Keratinocyte (primary cell): ENCODE measurements around the gene SLC25A44.

ENCODE experiments used
- EZH2 ChIP-seq: IDR thresholded peaks from one replicate; pipeline ENCODE4 v1.6.1; 2012; ENCODE audit warnings: inconsistent platforms, mild to moderate bottlenecking, low read length, moderate library complexity
- TF ChIP-seq, protein P1 (sequence below), 3 experiments: IDR thresholded peaks in 1 of 3; conservative IDR thresholded peaks in 1 of 3; optimal IDR thresholded peaks in 1 of 3; 2 replicates in 2 of 3; 3 replicates in 1 of 3; pipeline versions ENCODE3 to v1.5.1; 2011; ENCODE audit warnings: low read length in 3 of 3, mild to moderate bottlenecking in 3 of 3, moderate library complexity in 2 of 3, control low read depth in 1 of 3, inconsistent platforms in 1 of 3; ENCODE audit not compliant: insufficient read depth in 2 of 3; ENCODE audit errors: extremely low read depth in 1 of 3

DNA sequence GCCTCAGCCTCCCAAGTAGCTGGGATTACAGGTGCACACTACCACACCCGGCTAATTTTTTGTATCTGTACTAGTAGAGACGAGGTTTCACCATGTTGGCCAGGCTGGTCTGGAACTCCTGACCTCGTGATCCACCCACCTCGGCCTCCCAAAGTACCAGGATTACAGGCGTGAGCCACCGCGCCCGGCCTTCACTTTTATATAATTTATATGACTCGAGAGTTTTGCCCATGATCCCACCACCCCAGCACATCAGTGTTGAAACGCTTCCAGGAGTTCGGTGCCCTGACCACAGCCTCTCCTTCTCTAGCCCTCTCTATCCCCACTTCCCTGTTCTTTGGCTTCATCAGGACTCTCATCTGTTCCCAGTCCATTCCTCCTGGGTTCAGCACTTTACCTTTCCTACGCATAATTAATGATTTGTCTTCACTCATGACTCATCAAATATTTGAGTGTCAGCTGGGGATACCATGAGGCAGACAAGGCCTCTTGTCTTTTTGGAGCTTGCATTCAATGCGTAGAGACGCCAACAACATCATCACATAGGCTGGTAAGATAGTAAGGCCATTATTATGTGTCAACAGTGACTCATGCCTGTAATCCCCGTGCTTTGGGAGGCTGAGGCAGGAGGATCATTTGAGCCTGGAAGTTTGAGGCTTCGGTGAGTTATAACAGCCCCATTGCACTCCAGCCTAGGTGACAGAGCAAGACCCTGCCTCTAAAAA is 20.3 kb downstream of the SLC25A44 start:
- TF ChIP-seq, protein P1, sequence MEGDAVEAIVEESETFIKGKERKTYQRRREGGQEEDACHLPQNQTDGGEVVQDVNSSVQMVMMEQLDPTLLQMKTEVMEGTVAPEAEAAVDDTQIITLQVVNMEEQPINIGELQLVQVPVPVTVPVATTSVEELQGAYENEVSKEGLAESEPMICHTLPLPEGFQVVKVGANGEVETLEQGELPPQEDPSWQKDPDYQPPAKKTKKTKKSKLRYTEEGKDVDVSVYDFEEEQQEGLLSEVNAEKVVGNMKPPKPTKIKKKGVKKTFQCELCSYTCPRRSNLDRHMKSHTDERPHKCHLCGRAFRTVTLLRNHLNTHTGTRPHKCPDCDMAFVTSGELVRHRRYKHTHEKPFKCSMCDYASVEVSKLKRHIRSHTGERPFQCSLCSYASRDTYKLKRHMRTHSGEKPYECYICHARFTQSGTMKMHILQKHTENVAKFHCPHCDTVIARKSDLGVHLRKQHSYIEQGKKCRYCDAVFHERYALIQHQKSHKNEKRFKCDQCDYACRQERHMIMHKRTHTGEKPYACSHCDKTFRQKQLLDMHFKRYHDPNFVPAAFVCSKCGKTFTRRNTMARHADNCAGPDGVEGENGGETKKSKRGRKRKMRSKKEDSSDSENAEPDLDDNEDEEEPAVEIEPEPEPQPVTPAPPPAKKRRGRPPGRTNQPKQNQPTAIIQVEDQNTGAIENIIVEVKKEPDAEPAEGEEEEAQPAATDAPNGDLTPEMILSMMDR (optimal IDR thresholded peaks at IDR 0.05 in 1 of 3, IDR thresholded peaks at IDR 0.05 in 1 of 3, conservative IDR thresholded peaks at IDR 0.05 in 1 of 3; ENCODE audit: extremely low read depth in 1 of 3, insufficient read depth in 2 of 3, low read length in 3 of 3) = no peak
- TF ChIP-seq EZH2 = no peak
